Adipocyte (in vitro differentiated cells): ENCODE measurements around the gene PTPRF.

Source experiments
- DNase-seq: peaks from one replicate; pipeline ENCODE4 v3.0.0-alpha.2; 2015; ENCODE audit warnings: low read depth
- H3K27me3 ChIP-seq: replicated peaks from 2 replicates; pipeline ENCODE4 v1.7.0; 2013; ENCODE audit warnings: mild to moderate bottlenecking, low read length, moderate library complexity; ENCODE audit not compliant: control insufficient read depth, insufficient read depth
- H3K36me3 ChIP-seq: 2 replicates; pipeline ENCODE4 v1.7.0; 2013; ENCODE audit warnings: low read length, mild to moderate bottlenecking, moderate library complexity; ENCODE audit not compliant: control insufficient read depth, insufficient read depth, severe bottlenecking
- H3K4me1 ChIP-seq: 2 replicates; pipeline ENCODE4 v1.7.0; 2013; ENCODE audit warnings: mild to moderate bottlenecking, low read length, moderate library complexity; ENCODE audit not compliant: control insufficient read depth, insufficient read depth
- H3K4me3 ChIP-seq: 2 replicates; pipeline ENCODE4 v1.7.0; 2013; ENCODE audit warnings: mild to moderate bottlenecking, low read length, moderate library complexity
- H3K9ac ChIP-seq: 2 replicates; pipeline ENCODE4 v1.7.0; 2013; ENCODE audit warnings: mild to moderate bottlenecking, low read length, moderate library complexity
- H3K9me3 ChIP-seq: 2 replicates; pipeline ENCODE4 v1.7.0; 2013; ENCODE audit warnings: mild to moderate bottlenecking, low read length, moderate library complexity; ENCODE audit not compliant: control insufficient read depth

Gene PTPRF

DNA sequence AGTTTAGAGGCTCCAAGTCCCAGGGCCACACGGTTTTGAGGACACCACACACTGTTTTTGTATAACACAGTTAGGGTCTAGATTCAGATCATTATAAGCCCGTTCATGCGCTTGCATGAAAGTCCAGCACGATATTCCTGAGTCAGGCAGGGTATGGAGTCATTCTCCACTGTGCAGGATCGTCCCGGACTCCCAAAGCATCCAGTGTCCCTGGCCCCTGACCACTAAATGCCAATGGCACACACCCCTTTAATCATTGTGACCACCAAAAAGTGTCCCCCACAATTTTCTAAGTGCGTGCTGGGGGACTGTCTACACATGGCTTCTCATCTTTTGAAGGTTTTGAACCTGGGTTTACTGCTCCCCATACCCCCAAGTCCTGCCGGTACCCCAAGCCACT is 27.1 kb upstream of the PTPRF start:
- H3K9me3 ChIP-seq, result no peaks in the 10 kb centered on the region
- no peak overlapping the region for H3K9ac ChIP-seq
- no peak overlapping the region for H3K4me3 ChIP-seq
- peaks cover 28% of the 10 kb centered on the region for H3K27me3 ChIP-seq
- no peak for DNase-seq
- H3K36me3 ChIP-seq, result no peaks in the 10 kb centered on the region
- no peaks in the 10 kb centered on the region for H3K4me1 ChIP-seq

- Histone ChIP-seq H3K27me3 (peaks cover 28% of the 10 kb centered on the region), H3K9ac (no peak overlapping the region), H3K4me3 (no peak overlapping the region), H3K4me1 (peaks cover 7% of the 10 kb centered on the region), H3K9me3 (no peaks in the 10 kb centered on the region), H3K36me3 (no peaks in the 10 kb centered on the region)
- no peak for DNase-seq
Measured at GRCh38 chr1:43505077-43505780, 25.5 kb upstream of the PTPRF start.

DNA sequence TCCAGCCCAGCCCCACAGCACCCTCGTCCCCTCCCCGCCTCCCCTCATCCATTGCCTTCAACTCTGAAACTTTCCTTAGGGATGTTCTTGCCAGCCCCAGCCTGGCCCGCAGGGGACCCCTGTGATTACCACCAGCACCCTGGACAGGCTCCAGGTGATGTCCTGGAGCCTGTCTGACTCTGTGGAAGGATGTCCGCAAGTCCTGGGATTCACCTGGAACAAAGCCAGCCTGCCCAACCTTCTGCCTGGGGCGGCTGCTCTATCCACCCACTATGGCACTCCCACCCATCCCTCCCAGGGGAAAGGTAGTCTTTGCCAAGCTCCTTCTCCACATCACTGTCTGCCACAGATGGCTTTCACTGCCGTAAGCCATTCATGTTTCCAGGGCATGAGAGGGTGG is 24.4 kb upstream of the PTPRF start:
- no peaks in the 10 kb centered on the region for H3K36me3 ChIP-seq
- peaks cover 28% of the 10 kb centered on the region for H3K27me3 ChIP-seq
- H3K4me1 ChIP-seq, result peaks cover 7% of the 10 kb centered on the region
- no peak overlapping the region for H3K9ac ChIP-seq
- DNase-seq, result no peak
- peaks cover under 1% of the 10 kb centered on the region for H3K9me3 ChIP-seq
- H3K4me3 ChIP-seq, result no peak overlapping the region

DNA sequence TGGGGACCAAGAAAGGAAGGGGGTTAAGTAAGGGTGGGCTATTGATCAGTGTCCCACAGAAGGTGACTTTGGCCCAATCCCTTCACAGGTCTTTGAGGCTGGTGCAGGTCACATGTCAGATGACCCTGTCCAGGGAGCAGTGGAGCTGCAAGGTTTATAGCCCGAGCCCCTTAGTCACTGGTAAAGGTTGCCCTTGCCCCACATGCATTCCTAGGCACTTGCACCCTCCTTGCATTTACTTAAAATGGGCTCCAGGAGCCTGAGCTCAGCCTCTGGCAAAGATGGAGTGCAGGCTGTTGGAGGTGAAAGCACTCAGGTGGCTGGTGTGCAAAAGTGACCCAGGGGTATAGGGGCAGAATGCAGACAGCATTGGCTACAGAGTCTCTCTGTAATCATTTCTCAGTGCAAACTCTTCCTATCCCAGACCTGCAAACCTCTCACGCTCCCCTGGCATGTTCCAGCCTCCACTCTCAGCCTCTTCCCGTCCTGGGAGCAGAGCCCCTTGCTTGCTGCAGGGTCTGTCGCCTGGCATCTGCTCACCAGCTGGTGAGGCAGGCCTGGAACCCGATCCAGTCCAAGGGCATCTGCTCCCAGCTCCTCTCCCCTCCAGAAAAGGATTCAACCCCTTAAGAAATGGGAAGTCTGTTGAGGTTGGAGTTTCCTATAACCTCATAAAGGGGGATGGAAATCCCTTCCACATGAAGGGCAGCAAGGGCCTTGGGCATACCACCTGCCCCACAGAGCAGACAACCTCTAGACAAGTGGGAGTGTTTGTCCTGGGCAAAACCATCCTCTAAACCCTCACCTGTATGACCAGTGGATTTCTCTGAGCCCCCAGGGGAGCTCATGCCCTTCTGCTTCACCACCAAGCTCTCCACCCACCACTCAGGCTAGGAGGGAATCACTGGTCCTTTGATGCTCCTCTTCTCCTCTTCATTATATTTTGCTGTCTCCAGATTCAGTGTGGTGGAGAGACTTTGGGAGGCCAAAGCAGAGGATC is 23.1 kb upstream of the PTPRF start:
- H3K9ac ChIP-seq, result no peak overlapping the region
- no peaks in the 10 kb centered on the region for H3K36me3 ChIP-seq
- H3K4me3 ChIP-seq, result no peak overlapping the region
- no peak for DNase-seq
- peaks cover 7% of the 10 kb centered on the region for H3K4me1 ChIP-seq
- peaks cover 6% of the 10 kb centered on the region for H3K9me3 ChIP-seq
- H3K27me3 ChIP-seq, result peaks cover 28% of the 10 kb centered on the region

DNA sequence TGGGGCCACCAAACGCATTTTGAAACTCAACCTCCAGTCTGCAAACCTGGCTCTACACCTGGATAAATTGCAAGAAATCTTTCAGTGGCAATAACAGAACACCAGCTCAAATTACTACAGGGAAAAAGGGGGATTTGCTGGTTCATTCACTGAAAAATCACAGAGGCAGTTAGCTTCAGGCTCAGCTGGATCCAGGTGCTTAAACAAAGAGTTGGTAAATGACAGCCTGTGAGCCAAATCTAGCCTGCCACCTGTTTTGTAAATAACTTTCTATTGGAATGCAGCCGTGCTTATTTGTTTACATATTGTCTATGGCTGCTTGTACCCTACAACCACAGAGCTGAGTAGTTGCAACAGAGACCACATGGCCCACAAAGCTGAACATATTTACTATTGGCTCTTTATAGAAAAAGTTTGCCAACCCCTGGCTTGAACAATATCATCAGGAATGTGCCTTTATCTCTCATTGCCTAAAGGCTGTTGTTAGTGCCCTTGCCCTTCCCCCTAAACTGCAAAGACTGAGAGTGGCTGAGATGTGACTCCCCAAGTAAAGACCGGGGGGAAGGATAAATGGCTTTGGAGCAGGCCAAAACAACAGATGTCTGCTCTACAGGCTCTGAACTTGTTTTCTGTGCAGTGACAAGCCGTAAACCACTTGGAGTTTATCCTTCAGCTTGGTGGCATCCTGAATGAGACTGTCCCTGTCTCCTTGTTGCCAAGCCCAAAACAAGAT is 21.5 kb upstream of the PTPRF start:
- H3K4me1 ChIP-seq, result peaks cover 7% of the 10 kb centered on the region
- no peaks in the 10 kb centered on the region for H3K36me3 ChIP-seq
- no peak for DNase-seq
- H3K9me3 ChIP-seq, result peaks cover 6% of the 10 kb centered on the region
- no peak overlapping the region for H3K9ac ChIP-seq
- peaks cover 19% of the 10 kb centered on the region for H3K27me3 ChIP-seq
- no peak overlapping the region for H3K4me3 ChIP-seq

GRCh38 chr1:43509740-43510375 is 20.8 kb upstream of the PTPRF start:
- H3K9me3 ChIP-seq, result peaks cover 6% of the 10 kb centered on the region
- H3K27me3 ChIP-seq, result peaks cover 19% of the 10 kb centered on the region
- H3K36me3 ChIP-seq, result no peaks in the 10 kb centered on the region
- DNase-seq, result no peak
- peaks cover 10% of the 10 kb centered on the region for H3K4me1 ChIP-seq
- no peak overlapping the region for H3K9ac ChIP-seq
- H3K4me3 ChIP-seq, result no peak overlapping the region

- DNase-seq, result no peak
- peaks cover 6% of the 10 kb centered on the region for H3K9me3 ChIP-seq
- no peak overlapping the region for H3K9ac ChIP-seq
- peaks cover 15% of the 10 kb centered on the region for H3K4me1 ChIP-seq
- no peak overlapping the region for H3K4me3 ChIP-seq
- H3K27me3 ChIP-seq, result peaks cover 19% of the 10 kb centered on the region
- H3K36me3 ChIP-seq, result no peaks in the 10 kb centered on the region
Measured at GRCh38 chr1:43510621-43511020, 20.1 kb upstream of the PTPRF start.

DNA sequence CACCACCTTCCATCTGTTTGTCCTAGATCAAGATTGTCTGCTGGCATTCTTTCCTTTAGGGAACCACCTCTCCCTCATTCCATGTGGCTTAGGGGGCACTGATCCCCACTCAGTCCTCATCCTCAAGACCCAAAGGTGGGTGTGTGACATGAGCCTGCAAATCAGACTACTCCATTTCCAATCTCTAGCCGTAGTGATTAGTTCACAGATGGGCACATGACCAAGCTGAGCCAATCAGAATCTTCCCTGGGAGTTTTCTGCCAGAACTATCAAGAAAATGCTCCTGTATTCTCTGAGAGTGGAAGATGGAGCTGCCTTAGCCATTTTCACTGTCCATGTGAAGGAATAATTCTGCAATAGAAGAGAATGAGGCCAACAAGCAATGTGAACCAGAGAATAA is 19.3 kb upstream of the PTPRF start:
- H3K4me1 ChIP-seq, result peaks cover 17% of the 10 kb centered on the region
- no peak overlapping the region for H3K9ac ChIP-seq
- peaks cover 6% of the 10 kb centered on the region for H3K9me3 ChIP-seq
- no peak for DNase-seq
- peaks cover 18% of the 10 kb centered on the region for H3K27me3 ChIP-seq
- no peak overlapping the region for H3K4me3 ChIP-seq
- no peaks in the 10 kb centered on the region for H3K36me3 ChIP-seq

DNA sequence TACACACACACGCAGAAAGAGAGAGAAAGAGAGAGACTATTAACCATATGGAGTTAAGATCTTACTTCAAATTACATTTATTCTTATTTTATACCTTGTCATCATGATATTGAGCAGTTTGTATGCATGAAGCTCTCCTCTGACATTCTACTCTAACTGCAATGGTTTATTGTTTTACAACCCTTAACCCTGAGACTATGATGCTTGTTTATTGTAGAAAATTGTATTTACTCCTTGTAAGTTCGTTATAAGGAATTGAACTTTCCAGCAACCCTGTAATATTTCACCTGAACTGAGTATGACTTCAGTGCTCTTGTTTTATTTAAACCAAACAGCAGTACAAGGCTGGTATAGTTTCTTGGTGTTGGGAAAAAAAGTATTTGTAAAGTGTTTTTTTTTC is 18.6 kb upstream of the PTPRF start:
- H3K27me3 ChIP-seq, result peaks cover 11% of the 10 kb centered on the region
- H3K9me3 ChIP-seq, result peaks cover 6% of the 10 kb centered on the region
- H3K9ac ChIP-seq, result no peak overlapping the region
- H3K36me3 ChIP-seq, result no peaks in the 10 kb centered on the region
- no peak overlapping the region for H3K4me3 ChIP-seq
- peaks cover 17% of the 10 kb centered on the region for H3K4me1 ChIP-seq
- DNase-seq, result no peak

- H3K4me1 ChIP-seq, result peaks cover 17% of the 10 kb centered on the region
- no peak overlapping the region for H3K4me3 ChIP-seq
- no peaks in the 10 kb centered on the region for H3K36me3 ChIP-seq
- H3K9ac ChIP-seq, result no peak overlapping the region
- DNase-seq, result no peak
- peaks cover 6% of the 10 kb centered on the region for H3K9me3 ChIP-seq
- H3K27me3 ChIP-seq, result peaks cover 5% of the 10 kb centered on the region
Measured at GRCh38 chr1:43512681-43513080, 18.0 kb upstream of the PTPRF start.
